Transverse colon (tissue), 4 donors: ENCODE data around the gene DTX1. TPM values are rescaled to one million over a fixed set of nuclear protein-coding genes. Genes with fewer than 3 reads are reported as not detected.

Experiments
- DNase-seq: peaks from one replicate; pipeline ENCODE4 v3.0.0-alpha.2; 2019
- H3K27ac ChIP-seq, 4 donors: fragments of 200-600 bp; sonication (generic); 2 replicates each; pipeline ENCODE4 v1.5.1; 2016 to 2018; ENCODE audit warnings: inconsistent platforms in 4 of 4
- H3K27me3 ChIP-seq: fragments of 200-600 bp; sonication (generic); 2 replicates; pipeline ENCODE4 v1.5.1; 2017; ENCODE audit warnings: inconsistent platforms
- H3K36me3 ChIP-seq, 4 donors: fragments of 200-600 bp; sonication (generic); 2 replicates each; pipeline ENCODE4 v1.5.1; 2017 to 2019; ENCODE audit warnings: inconsistent platforms in 4 of 4
- H3K4me1 ChIP-seq, 4 donors: fragments of 200-600 bp; sonication (generic); 2 replicates each; pipeline ENCODE4 v1.5.1; 2017 to 2020; ENCODE audit warnings: inconsistent platforms in 4 of 4
- H3K4me3 ChIP-seq, 4 donors: fragments of 200-600 bp; sonication (generic); 1 replicate in 1 of 4; 2 replicates in 3 of 4; pipeline versions ENCODE4 v1.5.1 to v1.6.1; 2017 to 2019; ENCODE audit warnings: inconsistent platforms in 4 of 4
- H3K9me3 ChIP-seq, 2 donors: fragments of 200-600 bp; sonication (generic); 2 replicates each; pipeline ENCODE4 v1.5.1; 2017 to 2019; ENCODE audit warnings: inconsistent platforms in 2 of 2
- EP300 ChIP-seq: sonication (generic); formaldehyde crosslinking; IDR thresholded peaks from one replicate; pipeline ENCODE4 v1.6.1; 2017; ENCODE audit warnings: antibody characterized with exemption, low read depth
- POLR2A ChIP-seq: fragments of 450-650 bp; IDR thresholded peaks from one replicate; pipeline ENCODE4 v1.6.1; 2016; ENCODE audit warnings: antibody characterized with exemption, mild to moderate bottlenecking, moderate library complexity
- POLR2AphosphoS5 ChIP-seq, 3 donors: sonication (generic); formaldehyde crosslinking; IDR thresholded peaks; one replicate each; pipeline ENCODE4 v1.6.1; 2016; ENCODE audit warnings: antibody characterized with exemption in 3 of 3
- whole genome bisulfite sequencing, 2 donors: methylation state at CpG; one replicate each; pipeline ENCODE4 v1.1.5; 2018; ENCODE audit warnings: low coverage in 1 of 2; 5-methylcytosine and 5-hydroxymethylcytosine counted together
- in situ Hi-C, 4 donors: fragments of 200-750 bp; cut with MboI; loops; one replicate each; pipeline versions ENCODE4 v1.15.0 to v1.15.1; 2017; ENCODE audit warnings: low sequenced_read_pairs in 3 of 4, low pct_ligation_motif_present in 1 of 4, low pct_unique_long_range_greater_than_20kb in 1 of 4
- intact Hi-C: fragments of 100-400 bp; cut with DNase I; formaldehyde crosslinking; loops from one replicate; pipeline ENCODE4 v1.15.1; 2023; ENCODE audit warnings: low total_unique reads
- total RNA-seq, 4 donors: library from RNA; depleted of rRNA; stranded (reverse); fragments of >200 nt; gene quantifications; one replicate each; pipeline ENCODE4 v1.1.0, GENCODE V29; 2016
- TF ChIP-seq, protein P1 (sequence below), 5 experiments: fragments of 200-600 bp in 3 of 5; fragments of 450-650 bp in 2 of 5; sonication (generic) in 3 of 5; IDR thresholded peaks; 1 replicate in 2 of 5; 2 replicates in 3 of 5; pipeline ENCODE4 v1.5.1; 2016 to 2017; ENCODE audit warnings: antibody characterized with exemption in 5 of 5, inconsistent platforms in 3 of 5, mild to moderate bottlenecking in 2 of 5, moderate library complexity in 1 of 5

DTX1 gene
- total RNA-seq, 4 donors from 2014 or later, result 1.00 to 4.3 (median 3.0) TPM

DNA sequence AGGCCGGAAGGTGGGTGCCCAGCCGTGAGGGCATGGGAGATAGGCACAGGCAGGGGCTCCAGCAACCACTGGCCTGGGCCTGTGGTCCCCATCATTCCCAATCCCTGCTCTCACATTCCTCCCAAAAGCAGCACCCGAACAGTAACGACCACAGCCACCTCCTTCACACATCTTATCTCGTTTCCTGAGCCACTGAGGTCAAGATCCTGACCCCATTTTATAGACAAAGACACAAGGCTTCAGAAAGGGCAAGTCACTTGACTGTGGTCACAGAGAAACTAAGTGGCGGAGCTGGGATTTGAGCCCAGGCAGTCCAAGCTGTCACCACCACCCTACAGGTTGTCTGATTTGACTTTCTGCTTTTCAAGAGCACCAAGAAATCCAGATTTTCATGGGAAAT, 38.9 kb downstream of the DTX1 start:
- peaks cover 4 to 20% (median 16%) of the 10 kb centered on the region in 4 donors for H3K4me1 ChIP-seq
- H3K27ac ChIP-seq, result no peak overlapping the region
- H3K4me3 ChIP-seq, result no peak overlapping the region
- no peaks in the 10 kb centered on the region for H3K36me3 ChIP-seq
- in situ Hi-C loops, result loop anchor here in 1 of 4 donors (10.0 kb wide), 1 partner anchor 51 kb away; no protein-coding TSS in a partner anchor
- TF ChIP-seq, protein P1, sequence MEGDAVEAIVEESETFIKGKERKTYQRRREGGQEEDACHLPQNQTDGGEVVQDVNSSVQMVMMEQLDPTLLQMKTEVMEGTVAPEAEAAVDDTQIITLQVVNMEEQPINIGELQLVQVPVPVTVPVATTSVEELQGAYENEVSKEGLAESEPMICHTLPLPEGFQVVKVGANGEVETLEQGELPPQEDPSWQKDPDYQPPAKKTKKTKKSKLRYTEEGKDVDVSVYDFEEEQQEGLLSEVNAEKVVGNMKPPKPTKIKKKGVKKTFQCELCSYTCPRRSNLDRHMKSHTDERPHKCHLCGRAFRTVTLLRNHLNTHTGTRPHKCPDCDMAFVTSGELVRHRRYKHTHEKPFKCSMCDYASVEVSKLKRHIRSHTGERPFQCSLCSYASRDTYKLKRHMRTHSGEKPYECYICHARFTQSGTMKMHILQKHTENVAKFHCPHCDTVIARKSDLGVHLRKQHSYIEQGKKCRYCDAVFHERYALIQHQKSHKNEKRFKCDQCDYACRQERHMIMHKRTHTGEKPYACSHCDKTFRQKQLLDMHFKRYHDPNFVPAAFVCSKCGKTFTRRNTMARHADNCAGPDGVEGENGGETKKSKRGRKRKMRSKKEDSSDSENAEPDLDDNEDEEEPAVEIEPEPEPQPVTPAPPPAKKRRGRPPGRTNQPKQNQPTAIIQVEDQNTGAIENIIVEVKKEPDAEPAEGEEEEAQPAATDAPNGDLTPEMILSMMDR (IDR thresholded peaks at IDR 0.05), result no peak
- TF ChIP-seq EP300 (no peak), POLR2AphosphoS5 (IDR thresholded peaks at IDR 0.05) (no peak), POLR2A (no peak)
- peaks cover 28% of the 10 kb centered on the region for H3K27me3 ChIP-seq
- WGBS, 2 donors, result 58 to 80% methylated on average over 1 to 6 of the region's 6 CpGs
- intact Hi-C loops, result no loop called here
- no peaks in the 10 kb centered on the region for H3K9me3 ChIP-seq
- no peak for DNase-seq

DNA sequence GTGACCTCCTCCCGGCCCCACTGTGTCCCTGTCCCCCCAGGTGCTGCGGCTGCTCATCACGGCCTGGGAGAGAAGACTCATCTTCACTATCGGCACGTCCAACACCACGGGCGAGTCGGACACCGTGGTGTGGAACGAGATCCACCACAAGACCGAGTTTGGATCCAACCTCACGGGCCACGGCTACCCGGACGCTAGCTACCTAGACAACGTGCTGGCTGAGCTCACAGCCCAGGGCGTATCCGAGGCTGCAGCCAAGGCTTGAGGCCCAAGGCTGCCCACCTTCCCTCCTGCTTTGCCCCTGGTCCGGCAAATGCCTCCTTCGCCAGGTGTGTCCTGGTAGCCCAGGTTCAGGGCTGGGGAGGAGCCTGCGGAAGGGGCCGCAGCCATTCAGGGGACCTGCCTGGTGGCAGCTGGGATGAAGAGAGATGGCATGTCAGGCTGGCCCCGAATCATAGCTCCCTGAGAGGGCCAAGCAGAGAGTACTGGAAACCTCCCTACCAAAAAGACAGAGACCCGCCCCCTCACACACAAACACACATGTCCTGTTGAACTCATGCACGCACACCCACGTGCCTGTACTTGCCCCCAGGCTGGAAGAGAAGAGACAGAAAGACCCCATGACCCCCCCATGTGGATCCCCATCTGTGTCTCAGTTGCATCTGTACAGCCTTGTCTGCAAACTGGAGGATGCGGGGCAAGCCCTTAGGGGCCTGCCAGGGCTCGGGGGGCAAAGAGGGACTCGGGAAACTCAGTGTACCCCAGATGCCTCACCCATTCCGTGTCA, 40.3 kb downstream of the DTX1 start:
- Histone ChIP-seq H3K27ac (no peak overlapping the region), H3K4me1 (peaks cover 4 to 20% (median 16%) of the 10 kb centered on the region in 4 donors), H3K4me3 (no peak overlapping the region), H3K27me3 (peaks cover 22% of the 10 kb centered on the region), H3K36me3 (no peaks in the 10 kb centered on the region), H3K9me3 (no peaks in the 10 kb centered on the region)
- TF ChIP-seq POLR2A (no peak), EP300 (no peak), POLR2AphosphoS5 (IDR thresholded peaks at IDR 0.05) (no peak)
- TF ChIP-seq, protein P1 (IDR thresholded peaks at IDR 0.05), result no peak
- DNase-seq, result no peak
- intact Hi-C loops, result no loop called here
- in situ Hi-C loops, result loop anchor here in 1 of 4 donors (10.0 kb wide), 1 partner anchor 52 kb away; no protein-coding TSS in a partner anchor
- 86% methylated on average over 30 of the region's 30 CpGs; no CpG with 5 or more reads in 1 of the 2 donors for WGBS, 2 donors

DNA sequence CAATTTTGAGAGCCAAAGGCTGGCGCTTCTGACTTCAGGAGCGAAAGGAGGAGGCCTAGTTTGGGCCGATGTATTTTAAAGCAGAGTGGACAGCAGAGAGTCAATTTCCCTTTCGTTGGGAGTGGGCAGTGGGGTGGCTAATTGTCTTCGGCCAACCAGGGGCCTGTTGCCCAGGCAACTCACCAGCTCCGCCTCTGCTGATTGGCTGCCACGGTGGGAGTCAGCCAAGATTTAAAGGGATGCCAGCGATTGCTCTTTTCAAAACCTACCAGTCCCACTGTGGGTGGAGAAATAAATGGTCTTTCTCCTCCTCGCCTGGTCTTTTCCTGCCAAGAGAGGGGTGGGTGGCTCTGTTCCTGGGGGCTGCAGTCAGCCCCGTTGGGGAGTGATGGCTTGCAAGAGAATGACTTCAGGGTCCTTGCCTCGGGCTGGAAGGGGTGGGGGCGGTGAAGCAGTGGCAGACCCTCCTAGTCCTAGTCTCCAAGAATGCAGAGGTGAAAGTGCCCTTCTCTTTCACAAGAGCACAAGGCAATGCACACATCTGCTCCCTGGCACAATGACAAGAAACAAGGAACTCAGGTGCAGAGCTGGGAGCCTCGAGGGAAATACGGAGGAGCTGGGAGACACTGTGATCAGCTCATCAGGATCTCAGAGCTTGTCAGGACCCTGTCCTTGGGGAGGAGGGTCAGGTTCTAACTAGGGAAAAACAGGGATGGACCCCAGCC, 41.3 kb downstream of the DTX1 start:
- intact Hi-C loops, result no loop called here
- DNase-seq, result no peak
- Histone ChIP-seq H3K27ac (no peak overlapping the region), H3K4me3 (no peak overlapping the region), H3K36me3 (no peaks in the 10 kb centered on the region), H3K27me3 (peaks cover 11% of the 10 kb centered on the region), H3K4me1 (peaks cover 4 to 15% (median 14%) of the 10 kb centered on the region in 4 donors), H3K9me3 (no peaks in the 10 kb centered on the region)
- WGBS, 2 donors, result 60% methylated on average over 14 of the region's 14 CpGs; no CpG with 5 or more reads in 1 of the 2 donors
- in situ Hi-C loops, result loop anchor here in 1 of 4 donors (10.0 kb wide), 1 partner anchor 53 kb away; no protein-coding TSS in a partner anchor
- TF ChIP-seq EP300 (no peak), POLR2A (no peak), POLR2AphosphoS5 (IDR thresholded peaks at IDR 0.05) (no peak)
- TF ChIP-seq, protein P1 (IDR thresholded peaks at IDR 0.05), result no peak

DNA sequence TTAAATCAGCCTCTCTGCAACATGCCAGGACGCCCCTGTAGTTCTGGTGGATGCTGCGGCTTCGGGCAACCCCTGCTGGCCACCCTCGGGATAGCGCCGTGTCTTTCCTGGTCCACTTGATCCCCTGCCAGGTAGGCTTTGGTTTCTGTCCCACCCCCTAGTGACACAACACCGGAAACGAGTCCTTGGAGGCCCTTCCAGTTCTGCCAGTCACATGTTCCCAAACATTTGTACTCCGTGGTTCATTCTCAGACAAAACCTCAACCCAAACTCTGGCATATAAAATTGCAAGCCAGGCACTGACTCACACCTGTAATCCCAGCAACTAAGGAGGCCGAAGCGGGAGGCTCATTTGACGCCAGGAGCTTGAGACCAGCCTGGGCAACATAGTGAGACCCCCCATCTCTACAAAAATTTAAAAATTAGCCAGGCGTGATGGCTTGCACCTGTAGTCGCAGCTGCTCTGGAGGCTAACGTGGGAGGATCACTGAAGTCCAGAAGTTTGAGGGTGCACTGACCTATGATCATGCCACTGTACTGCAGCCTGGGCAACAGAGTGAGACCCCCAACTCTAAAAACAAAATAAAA, 42.0 kb downstream of the DTX1 start:
- in situ Hi-C loops (loop anchor here in 1 of 4 donors (10.0 kb wide), 1 partner anchor 54 kb away; no protein-coding TSS in a partner anchor), intact Hi-C loops (no loop called here)
- TF ChIP-seq POLR2A, result no peak
- TF ChIP-seq, protein P1 (IDR thresholded peaks at IDR 0.05), result peak; percentile 63 to 90 (median 78)
- no peak for TF ChIP-seq POLR2AphosphoS5 (IDR thresholded peaks at IDR 0.05)
- no peak for TF ChIP-seq EP300
- H3K27ac ChIP-seq, result no peak overlapping the region
- H3K27me3 ChIP-seq, result peaks cover 5% of the 10 kb centered on the region
- peak; percentile 82 for DNase-seq
- H3K36me3 ChIP-seq, result no peaks in the 10 kb centered on the region
- 25 to 80% methylated on average over 1 to 15 of the region's 15 CpGs for WGBS, 2 donors
- no peak overlapping the region for H3K4me3 ChIP-seq
- no peaks in the 10 kb centered on the region for H3K9me3 ChIP-seq
- H3K4me1 ChIP-seq, result peaks cover 4 to 9% (median 8%) of the 10 kb centered on the region in 4 donors
